Mucosa of rectum (tissue), 2 donors: ENCODE data around the gene STON2.
A peak's percentile ranks its signal among the peaks of the same experiment; 100 is the strongest.

ENCODE experiments used
- H3K27ac ChIP-seq, 2 donors: one replicate each; pipeline ENCODE4 v1.7.0; 2013; ENCODE audit warnings: inconsistent platforms in 2 of 2, low read depth in 2 of 2, low read length in 2 of 2
- H3K27me3 ChIP-seq, 2 donors: one replicate each; pipeline ENCODE4 v1.7.0; 2013; ENCODE audit warnings: low read length in 2 of 2; ENCODE audit not compliant: control insufficient read depth in 2 of 2, insufficient read depth in 2 of 2
- H3K36me3 ChIP-seq, 2 donors: one replicate each; pipeline ENCODE4 v1.7.0; 2013; ENCODE audit warnings: low read length in 2 of 2; ENCODE audit not compliant: control insufficient read depth in 2 of 2, insufficient read depth in 2 of 2
- H3K4me1 ChIP-seq, 2 donors: one replicate each; pipeline ENCODE4 v1.7.0; 2013; ENCODE audit warnings: low read length in 2 of 2, mild to moderate bottlenecking in 1 of 2; ENCODE audit not compliant: control insufficient read depth in 2 of 2, insufficient read depth in 2 of 2
- H3K4me3 ChIP-seq, 2 donors: one replicate each; pipeline ENCODE4 v1.7.0; 2013; ENCODE audit warnings: low read length in 2 of 2
- H3K9ac ChIP-seq, 2 donors: one replicate each; pipeline ENCODE4 v1.7.0; 2013; ENCODE audit warnings: low read length in 2 of 2, low read depth in 1 of 2, mild to moderate bottlenecking in 1 of 2
- H3K9me3 ChIP-seq, 2 donors: one replicate each; pipeline ENCODE4 v1.7.0; 2013; ENCODE audit warnings: low read length in 2 of 2; ENCODE audit not compliant: control insufficient read depth in 2 of 2
- donor health status: healthy.
- donor health status: Normal muscosa, but diverticular disease.

STON2 gene

DNA sequence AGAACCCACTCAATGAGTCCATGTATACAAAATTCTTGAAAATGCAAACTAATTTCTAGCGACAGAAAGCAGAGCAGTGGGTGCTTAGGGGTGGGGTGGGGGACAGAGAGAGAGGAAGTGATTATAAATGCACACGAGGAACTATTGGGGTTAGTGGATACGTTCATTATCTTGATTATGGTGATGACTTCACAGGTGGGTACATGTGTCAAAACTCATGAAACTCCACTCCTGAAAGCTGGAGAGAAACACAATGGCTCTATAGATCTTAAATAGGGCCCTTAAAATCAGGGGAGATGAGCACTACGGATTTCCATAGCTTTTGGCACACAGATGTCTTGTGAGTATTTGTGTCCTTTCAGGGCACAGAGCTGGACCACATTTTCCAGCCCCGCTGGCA is 59.9 kb downstream of the STON2 start:
- no peak overlapping the region for H3K27ac ChIP-seq
- H3K4me3 ChIP-seq = no peak overlapping the region
- H3K9me3 ChIP-seq = no peaks in the 10 kb centered on the region
- no peak overlapping the region for H3K9ac ChIP-seq
- H3K27me3 ChIP-seq = no peaks in the 10 kb centered on the region
- no peaks in the 10 kb centered on the region for H3K36me3 ChIP-seq
- H3K4me1 ChIP-seq = no peaks in the 10 kb centered on the region

DNA sequence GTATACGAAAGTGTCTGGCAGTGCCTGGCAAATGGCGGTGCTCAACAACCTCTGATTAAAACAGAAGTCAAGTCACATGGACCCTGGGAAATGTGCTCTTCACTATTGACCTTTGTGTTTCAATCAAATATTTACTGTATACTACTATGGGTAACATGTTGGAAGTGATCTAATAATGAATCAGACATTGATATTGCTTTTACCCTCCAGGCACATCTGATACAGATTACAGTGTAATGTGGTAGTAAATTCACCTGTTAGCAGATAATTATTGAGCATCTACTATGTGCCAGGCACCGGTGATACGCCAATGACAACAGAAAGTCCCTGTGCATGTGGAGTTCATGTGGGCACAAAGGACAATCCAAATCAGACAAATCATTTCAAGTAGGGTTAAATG is 63.1 kb downstream of the STON2 start:
- Histone ChIP-seq H3K4me3 (no peak overlapping the region), H3K36me3 (no peaks in the 10 kb centered on the region), H3K9ac (no peak overlapping the region), H3K27me3 (no peaks in the 10 kb centered on the region), H3K4me1 (no peaks in the 10 kb centered on the region), H3K27ac (no peak overlapping the region), H3K9me3 (no peaks in the 10 kb centered on the region)

DNA sequence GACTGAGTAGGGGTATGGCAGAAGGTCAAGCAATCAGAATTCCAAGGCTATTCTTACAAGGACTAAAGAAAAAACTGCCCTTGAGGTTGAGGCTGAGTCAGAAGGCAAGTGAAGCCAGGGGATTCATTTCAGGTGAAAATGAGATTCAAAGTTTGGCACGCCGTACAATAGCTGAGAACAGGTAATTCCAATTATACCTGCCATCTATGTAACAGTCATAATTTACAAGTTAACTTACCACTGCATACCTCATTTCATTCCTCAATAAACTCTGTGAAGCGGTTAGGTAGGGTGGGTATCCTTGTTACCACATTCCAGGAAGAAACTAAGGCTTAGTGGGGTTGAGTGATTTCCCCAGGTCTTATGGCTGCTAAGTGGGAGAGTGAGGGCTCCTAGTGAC is 64.1 kb downstream of the STON2 start:
- Histone ChIP-seq H3K27ac (no peak overlapping the region), H3K36me3 (no peaks in the 10 kb centered on the region)

DNA sequence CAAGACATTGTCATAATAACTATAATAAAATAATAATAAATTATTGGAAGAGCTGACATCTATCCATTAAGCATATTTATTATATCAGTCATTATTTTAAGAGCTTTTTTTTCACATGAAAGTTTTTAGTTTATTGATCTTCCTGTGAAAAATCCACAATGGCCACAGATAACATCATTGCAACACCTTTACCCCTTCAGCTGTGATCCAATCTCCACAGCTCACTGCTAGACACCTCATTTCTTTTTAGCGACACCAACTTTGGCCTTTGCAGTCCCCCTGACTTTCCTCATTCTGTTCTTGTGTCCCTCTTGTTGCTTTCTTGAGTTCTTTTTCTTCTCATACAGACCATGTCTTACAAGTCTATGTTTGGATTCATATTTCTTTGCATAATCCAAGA is 67.4 kb downstream of the STON2 start:
- Histone ChIP-seq H3K9me3 (no peaks in the 10 kb centered on the region), H3K27ac (no peak overlapping the region), H3K27me3 (no peaks in the 10 kb centered on the region), H3K36me3 (no peaks in the 10 kb centered on the region), H3K4me1 (peaks cover 0 to 7% of the 10 kb centered on the region in 2 donors), H3K9ac (no peak overlapping the region), H3K4me3 (no peak overlapping the region)

More for the DNA sequence above, 64.1 kb downstream of the STON2 start:
- no peaks in the 10 kb centered on the region for H3K9me3 ChIP-seq
- no peak overlapping the region for H3K4me3 ChIP-seq
- no peaks in the 10 kb centered on the region for H3K27me3 ChIP-seq
- H3K4me1 ChIP-seq = peaks cover 0 to 7% of the 10 kb centered on the region in 2 donors
- H3K9ac ChIP-seq = no peak overlapping the region

DNA sequence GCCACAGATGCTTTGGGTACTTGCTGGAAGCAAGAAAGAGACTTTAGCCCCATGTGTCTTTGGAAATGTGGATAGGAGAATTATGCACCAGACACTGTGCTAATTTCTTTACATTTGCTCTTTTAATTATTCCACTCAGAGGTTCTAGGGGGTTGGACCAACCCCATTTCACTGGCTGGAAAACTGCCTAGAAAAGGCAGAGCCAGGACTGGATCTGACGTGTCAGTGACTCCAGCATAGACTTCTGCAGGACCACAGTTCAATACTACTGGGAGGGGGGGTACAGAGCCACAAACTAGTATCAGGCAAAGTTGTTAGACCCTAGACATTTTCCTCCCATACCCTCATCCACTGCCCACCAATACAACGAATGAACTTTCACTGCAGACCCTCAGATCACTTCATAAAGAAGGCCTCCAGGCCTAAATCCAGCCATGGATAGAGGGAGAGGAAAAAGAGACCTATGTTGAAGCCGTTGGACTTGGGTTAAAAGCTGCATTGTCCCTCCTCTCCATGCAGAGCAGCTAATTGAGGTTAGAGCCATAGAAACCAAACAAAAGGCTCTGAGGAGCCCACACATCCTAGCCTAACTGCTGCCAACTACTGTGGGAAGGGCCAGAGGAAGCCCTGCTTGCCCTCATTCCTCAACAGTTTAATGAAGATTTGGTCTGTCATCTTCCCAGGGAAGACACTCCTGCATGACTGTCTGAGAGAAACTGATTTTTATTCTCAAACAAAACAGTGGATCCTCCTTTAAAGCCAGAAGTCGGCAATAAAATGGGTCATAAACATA is 68.7 kb downstream of the STON2 start:
- no peak overlapping the region for H3K27ac ChIP-seq
- H3K4me1 ChIP-seq = peaks cover 0 to 7% of the 10 kb centered on the region in 2 donors
- H3K36me3 ChIP-seq = no peaks in the 10 kb centered on the region
- H3K9me3 ChIP-seq = no peaks in the 10 kb centered on the region
- H3K4me3 ChIP-seq = no peak overlapping the region
- H3K27me3 ChIP-seq = no peaks in the 10 kb centered on the region
- no peak overlapping the region for H3K9ac ChIP-seq

DNA sequence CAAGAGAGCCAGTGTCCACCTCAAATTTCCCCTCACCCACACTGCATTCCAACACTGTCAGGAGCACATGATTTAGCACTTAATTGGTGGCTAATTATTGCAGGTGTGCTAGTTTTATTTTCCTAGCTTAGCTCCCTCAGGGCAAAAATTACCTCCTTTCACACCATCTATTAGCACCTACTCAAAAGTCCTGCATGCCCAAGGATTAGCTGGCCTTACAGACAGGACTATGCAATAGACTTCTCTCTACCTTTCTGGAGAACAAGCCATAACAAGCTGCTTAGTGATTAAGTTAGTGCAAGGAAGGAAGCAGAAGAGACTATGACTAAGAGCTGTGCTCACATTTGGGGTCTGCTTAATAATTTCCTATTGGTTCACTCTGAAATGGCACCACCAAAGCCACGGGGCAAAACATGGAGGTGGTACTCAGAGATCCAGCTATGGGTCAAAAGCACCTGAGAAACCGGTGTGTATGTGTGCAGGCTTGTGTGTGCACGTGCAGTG is 69.5 kb downstream of the STON2 start:
- Histone ChIP-seq H3K9ac (no peak overlapping the region), H3K27ac (no peak overlapping the region)

DNA sequence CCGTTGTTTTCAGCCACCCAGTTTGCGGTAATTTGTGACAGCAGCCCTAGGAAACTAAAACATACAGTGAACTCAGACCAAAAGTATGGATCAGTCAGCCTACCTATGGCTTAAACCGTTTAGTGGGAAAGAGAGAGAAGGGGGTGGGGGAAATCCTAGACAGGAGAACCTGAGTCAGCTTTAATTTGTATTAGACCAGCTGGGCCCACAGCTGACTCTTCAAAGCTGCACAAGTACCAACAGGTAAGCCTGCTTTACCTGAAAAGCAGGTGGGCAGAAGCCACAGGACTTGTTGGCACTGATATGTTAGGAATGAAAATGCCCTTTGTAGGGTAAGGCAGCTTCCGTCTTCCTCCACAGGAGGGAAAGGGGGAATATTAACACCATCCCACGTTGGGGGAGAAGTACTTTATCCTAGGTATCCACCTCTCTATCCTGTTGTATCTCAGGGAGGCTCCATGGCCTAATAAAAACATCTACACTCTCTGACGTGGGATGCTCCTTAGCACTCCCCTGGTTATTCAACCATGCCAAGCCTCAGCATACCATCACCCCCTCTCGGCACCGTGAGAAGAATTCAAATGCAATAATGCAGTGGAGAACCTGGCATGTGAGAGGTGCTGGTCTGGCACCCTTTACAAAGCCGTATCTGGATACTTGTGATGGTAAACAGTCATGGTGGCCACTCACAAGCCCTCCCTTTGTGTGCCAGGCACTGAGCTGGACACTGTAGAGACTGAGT is 70.3 kb downstream of the STON2 start:
- H3K36me3 ChIP-seq = no peaks in the 10 kb centered on the region
- H3K27me3 ChIP-seq = no peaks in the 10 kb centered on the region
- no peak overlapping the region for H3K9ac ChIP-seq
- peaks cover 2 to 7% of the 10 kb centered on the region in 2 donors for H3K4me1 ChIP-seq
- no peak overlapping the region for H3K4me3 ChIP-seq
- H3K27ac ChIP-seq = no peak overlapping the region
- no peaks in the 10 kb centered on the region for H3K9me3 ChIP-seq

More for the DNA sequence above, 69.5 kb downstream of the STON2 start:
- Histone ChIP-seq H3K36me3 (no peaks in the 10 kb centered on the region), H3K9me3 (no peaks in the 10 kb centered on the region), H3K4me3 (no peak overlapping the region), H3K27me3 (no peaks in the 10 kb centered on the region), H3K4me1 (peaks cover 0 to 7% of the 10 kb centered on the region in 2 donors)

DNA sequence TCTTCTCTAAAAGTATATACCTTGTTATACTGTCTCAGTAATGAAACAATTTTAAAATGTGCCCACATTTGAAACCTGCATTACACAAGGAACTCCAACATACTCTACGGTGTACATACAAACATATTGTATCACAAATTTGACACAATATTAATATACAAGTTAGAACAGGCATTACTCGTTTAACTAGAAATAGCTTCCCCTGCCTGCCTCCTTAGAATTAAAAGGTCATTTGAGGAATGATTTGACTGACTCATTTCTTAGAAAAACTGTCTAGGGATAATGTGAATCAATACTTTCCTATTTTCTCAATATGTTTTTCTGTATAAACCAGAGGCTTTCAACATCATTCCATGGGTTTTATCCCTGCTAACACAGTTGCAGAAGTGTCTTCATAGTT is 73.7 kb downstream of the STON2 start:
- H3K27ac ChIP-seq = no peak overlapping the region
- H3K9ac ChIP-seq = no peak overlapping the region
- H3K4me1 ChIP-seq = peaks cover 6 to 7% of the 10 kb centered on the region in 2 donors
- no peak overlapping the region for H3K4me3 ChIP-seq
- no peaks in the 10 kb centered on the region for H3K27me3 ChIP-seq
- H3K9me3 ChIP-seq = no peaks in the 10 kb centered on the region
- no peaks in the 10 kb centered on the region for H3K36me3 ChIP-seq

DNA sequence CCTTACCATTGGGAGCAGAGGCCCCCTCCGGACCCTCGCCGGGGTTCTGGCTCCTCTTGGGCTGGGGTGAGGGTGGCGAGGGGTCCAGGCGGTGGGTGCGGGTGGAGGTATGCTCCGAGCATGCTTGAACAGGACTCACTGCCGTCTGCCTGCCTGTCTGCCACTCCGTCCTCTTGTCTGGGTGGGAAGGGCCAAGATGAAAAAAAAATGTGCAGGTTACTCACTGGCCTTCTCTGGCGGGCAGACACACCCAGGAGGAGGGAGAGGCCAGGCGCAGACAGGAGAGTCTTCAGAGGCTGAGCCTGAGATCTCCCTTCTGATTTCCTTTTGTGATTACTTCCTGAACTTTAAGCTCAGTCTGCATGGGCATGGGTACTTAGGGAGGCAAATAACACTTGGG is 76.1 kb downstream of the STON2 start:
- no peaks in the 10 kb centered on the region for H3K36me3 ChIP-seq
- peak overlapping the region; percentile 72 to 80 for H3K27ac ChIP-seq
- no peaks in the 10 kb centered on the region for H3K27me3 ChIP-seq
- peaks cover 4 to 7% of the 10 kb centered on the region in 2 donors for H3K4me1 ChIP-seq
- no peaks in the 10 kb centered on the region for H3K9me3 ChIP-seq
- peak overlapping the region; percentile 61 to 79 for H3K9ac ChIP-seq
- H3K4me3 ChIP-seq = peak overlapping the region; percentile 46 to 72

DNA sequence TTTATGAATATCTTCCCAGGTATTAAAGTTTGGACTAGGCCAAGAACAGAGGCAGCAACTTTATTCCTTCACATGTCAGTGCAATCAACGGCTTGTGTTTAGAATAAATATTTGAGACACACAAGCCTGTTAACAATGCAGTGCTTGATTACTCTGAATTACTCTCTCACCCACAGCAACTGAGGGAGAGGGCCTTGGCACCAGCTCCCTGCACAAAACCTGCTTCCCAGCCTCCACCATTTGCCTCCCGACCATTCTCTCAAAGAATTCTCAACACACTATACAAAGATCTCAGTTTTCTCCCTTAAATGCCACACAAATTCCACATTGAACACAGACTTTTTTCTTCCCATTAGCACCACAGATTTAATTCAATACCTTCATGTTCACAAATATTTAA is 77.0 kb downstream of the STON2 start:
- Histone ChIP-seq H3K36me3 (no peaks in the 10 kb centered on the region), H3K4me3 (peak overlapping the region; percentile 2 to 46), H3K9me3 (no peaks in the 10 kb centered on the region), H3K4me1 (peaks cover 4 to 7% of the 10 kb centered on the region in 2 donors), H3K9ac (peak overlapping the region in 1 of 2 donors; percentile 79), H3K27ac (peak overlapping the region in 1 of 2 donors; percentile 72), H3K27me3 (no peaks in the 10 kb centered on the region)
